H1 (cell line): ENCODE data around the gene CD68. TPM values are rescaled to one million over a fixed set of nuclear protein-coding genes. Genes with fewer than 3 reads are reported as not detected.

ENCODE experiments used
- CTCF ChIA-PET: fragments of 300-600 bp; sonication (Branson Sonifier 250); formaldehyde crosslinking; loops from one replicate; lab custom pipeline; 2021; ENCODE audit not compliant: partially characterized antibody; lab: Charles Lee
- POLR2A ChIA-PET: fragments of 300-600 bp; sonication (Branson Sonifier 250); formaldehyde crosslinking; loops from one replicate; lab custom pipeline; 2021; ENCODE audit warnings: inconsistent platforms; ENCODE audit not compliant: partially characterized antibody; lab: Charles Lee
- DNase-seq, 2 experiments: peaks; one replicate each; pipeline versions ENCODE4 v3.0.0 to v3.0.0-alpha.2; 2010 to 2022; ENCODE audit warnings: low spot score in 2 of 2, low read depth in 1 of 2, mixed read lengths in 1 of 2
- FAIRE-seq: peaks from 2 replicates; lab custom pipeline; 2011; peaks lifted over from hg19 to GRCh38; lab: Jason Lieb, UNC
- H2AFZ ChIP-seq: 2 replicates; pipeline ENCODE4 v1.8.1; 2012; ENCODE audit warnings: low read length, inconsistent platforms
- H2AK5ac ChIP-seq: 2 replicates; pipeline ENCODE4 v1.6.1; 2013; ENCODE audit warnings: low read depth, low read length
- H2BK120ac ChIP-seq: replicated peaks from 2 replicates; pipeline ENCODE3; 2013; ENCODE audit warnings: low read depth, low read length, inconsistent platforms
- H2BK12ac ChIP-seq: 2 replicates; pipeline ENCODE4 v1.6.1; 2013; ENCODE audit warnings: low read depth, low read length
- H2BK15ac ChIP-seq: 2 replicates; pipeline ENCODE4 v1.6.1; 2013; ENCODE audit warnings: low read length
- H2BK20ac ChIP-seq: 2 replicates; pipeline ENCODE4 v1.6.1; 2013; ENCODE audit warnings: low read length
- H2BK5ac ChIP-seq: 2 replicates; pipeline ENCODE4 v1.6.1; 2013; ENCODE audit warnings: low read depth, low read length
- H3K14ac ChIP-seq: 2 replicates; pipeline ENCODE4 v1.6.1; 2013; ENCODE audit warnings: inconsistent platforms; ENCODE audit not compliant: insufficient read length
- H3K18ac ChIP-seq: 2 replicates; pipeline ENCODE4 v1.6.1; 2013; ENCODE audit warnings: low read length; ENCODE audit errors: extremely low read depth
- H3K23ac ChIP-seq: 2 replicates; pipeline ENCODE4 v1.6.1; 2013; ENCODE audit warnings: inconsistent platforms; ENCODE audit not compliant: insufficient read length
- H3K23me2 ChIP-seq: 2 replicates; pipeline ENCODE4 v1.6.1; 2013; ENCODE audit warnings: low read depth, low read length
- H3K27ac ChIP-seq: 2 replicates; pipeline ENCODE4 v1.6.1; 2011; ENCODE audit warnings: low read depth, low read length, inconsistent platforms
- H3K27me3 ChIP-seq, 4 experiments: replicated peaks in 1 of 4; 1 replicate in 1 of 4; 2 replicates in 3 of 4; pipeline versions ENCODE4 v1.6.1 to v1.8.1; 2011 to 2013; ENCODE audit warnings: low read length in 3 of 4, mild to moderate bottlenecking in 3 of 4, inconsistent platforms in 2 of 4, mixed read lengths in 2 of 4, moderate library complexity in 1 of 4; ENCODE audit not compliant: control insufficient read depth in 3 of 4, insufficient read depth in 3 of 4; ENCODE audit errors: extremely low read depth in 1 of 4
- H3K36me3 ChIP-seq, 4 experiments: 2 replicates each; pipeline versions ENCODE4 v1.6.1 to v1.8.1; 2011 to 2013; ENCODE audit warnings: mild to moderate bottlenecking in 4 of 4, low read length in 3 of 4, moderate library complexity in 2 of 4, control low read depth in 1 of 4, inconsistent platforms in 1 of 4; ENCODE audit not compliant: insufficient read depth in 4 of 4, control insufficient read depth in 2 of 4
- H3K4ac ChIP-seq: replicated peaks from 2 replicates; pipeline ENCODE3; 2013; ENCODE audit warnings: low read length, low read depth, mixed read lengths, inconsistent platforms; ENCODE audit not compliant: insufficient read length
- H3K4me1 ChIP-seq, 4 experiments: replicated peaks in 1 of 4; 1 replicate in 1 of 4; 2 replicates in 3 of 4; pipeline versions ENCODE4 v1.6.1 to v1.8.1; 2011 to 2013; ENCODE audit warnings: low read length in 3 of 4, inconsistent platforms in 2 of 4, mixed read lengths in 1 of 4; ENCODE audit not compliant: insufficient read depth in 4 of 4, control insufficient read depth in 3 of 4
- H3K4me2 ChIP-seq, 2 experiments: 2 replicates each; pipeline versions ENCODE4 v1.6.1 to v1.8.1; 2011 to 2013; ENCODE audit warnings: low read depth in 2 of 2, low read length in 2 of 2, control low read depth in 1 of 2, inconsistent platforms in 1 of 2, mild to moderate bottlenecking in 1 of 2; ENCODE audit not compliant: insufficient read depth in 1 of 2
- H3K4me3 ChIP-seq, 4 experiments: fragments of 200-600, 300-600 bp in 1 of 4; sonication (generic), shearing (Covaris generic), sonication (Bioruptor Twin) in 1 of 4; 2 replicates each; pipeline versions ENCODE4 v1.5.1 to v1.8.1; 2011 to 2016; ENCODE audit warnings: low read length in 4 of 4, low read depth in 3 of 4, control low read depth in 2 of 4, inconsistent platforms in 2 of 4, mild to moderate bottlenecking in 2 of 4, mixed read lengths in 1 of 4, moderate library complexity in 1 of 4; ENCODE audit not compliant: insufficient read depth in 2 of 4; ENCODE audit errors: extremely low read depth in 1 of 4
- H3K56ac ChIP-seq: replicated peaks from 2 replicates; pipeline ENCODE3; 2013; ENCODE audit warnings: low read depth, mild to moderate bottlenecking, mixed read lengths, low read length, inconsistent platforms; ENCODE audit not compliant: insufficient read length
- H3K79me1 ChIP-seq: 2 replicates; pipeline ENCODE4 v1.6.1; 2013; ENCODE audit warnings: low read depth, low read length, control low read depth
- H3K79me2 ChIP-seq, 2 experiments: 2 replicates each; pipeline versions ENCODE4 v1.6.1 to v1.8.1; 2012 to 2013; ENCODE audit warnings: low read length in 2 of 2, mild to moderate bottlenecking in 2 of 2, inconsistent platforms in 1 of 2; ENCODE audit not compliant: insufficient read depth in 2 of 2, control insufficient read depth in 1 of 2
- H3K9ac ChIP-seq, 4 experiments: replicated peaks in 1 of 4; 1 replicate in 1 of 4; 2 replicates in 3 of 4; pipeline versions ENCODE4 v1.6.1 to v1.8.1; 2011 to 2013; ENCODE audit warnings: low read depth in 3 of 4, low read length in 3 of 4, control low read depth in 2 of 4, mild to moderate bottlenecking in 2 of 4, moderate library complexity in 2 of 4, inconsistent platforms in 1 of 4; ENCODE audit errors: extremely low read depth in 1 of 4
- H3K9me3 ChIP-seq, 2 experiments: 2 replicates each; pipeline versions ENCODE4 v1.6.1 to v1.8.1; 2012 to 2013; ENCODE audit warnings: mild to moderate bottlenecking in 2 of 2, moderate library complexity in 2 of 2, control low read depth in 1 of 2, inconsistent platforms in 1 of 2, low read depth in 1 of 2, low read length in 1 of 2, mixed read lengths in 1 of 2; ENCODE audit not compliant: insufficient read depth in 2 of 2
- H4K20me1 ChIP-seq, 2 experiments: replicated peaks in 1 of 2; 2 replicates each; pipeline versions ENCODE3 to v1.8.1; 2011 to 2013; ENCODE audit warnings: inconsistent platforms in 2 of 2, low read length in 2 of 2, mild to moderate bottlenecking in 1 of 2; ENCODE audit not compliant: insufficient read depth in 2 of 2, control insufficient read depth in 1 of 2
- H4K5ac ChIP-seq: 2 replicates; pipeline ENCODE4 v1.6.1; 2013; ENCODE audit warnings: low read length, low read depth, mixed read lengths, inconsistent platforms; ENCODE audit not compliant: insufficient read length
- H4K8ac ChIP-seq: 2 replicates; pipeline ENCODE4 v1.8.0; 2013; ENCODE audit warnings: mild to moderate bottlenecking, moderate library complexity, low read length, inconsistent platforms; ENCODE audit not compliant: insufficient read depth; ENCODE audit errors: extremely low read depth
- H4K91ac ChIP-seq: replicated peaks from 2 replicates; pipeline ENCODE3; 2013; ENCODE audit warnings: low read length, mixed read lengths, inconsistent platforms; ENCODE audit not compliant: insufficient read length
- CHD2 ChIP-seq: IDR thresholded peaks from 2 replicates; pipeline ENCODE4 v1.6.1; 2012; ENCODE audit warnings: low read length, improper control_type of control experiment
- CTCF ChIP-seq, 3 experiments: IDR thresholded peaks; 1 replicate in 2 of 3; 2 replicates in 1 of 3; pipeline versions ENCODE4 v1.5.1 to v1.6.1; 2011; ENCODE audit warnings: low read length in 3 of 3, mild to moderate bottlenecking in 3 of 3, inconsistent platforms in 2 of 3, low read depth in 1 of 3, moderate library complexity in 1 of 3; ENCODE audit not compliant: insufficient read depth in 1 of 3; ENCODE audit errors: control extremely low read depth in 1 of 3
- E2F6 ChIP-seq: IDR thresholded peaks from 2 replicates; pipeline ENCODE4 v1.6.1; 2012; ENCODE audit warnings: inconsistent platforms
- EGR1 ChIP-seq: IDR thresholded peaks from 2 replicates; pipeline ENCODE4 v1.6.1; 2011; ENCODE audit warnings: low read depth, low read length, borderline replicate concordance
- EP300 ChIP-seq, 2 experiments: IDR thresholded peaks; 1 replicate in 1 of 2; 2 replicates in 1 of 2; pipeline ENCODE4 v1.6.1; 2011 to 2012; ENCODE audit warnings: low read depth in 2 of 2, low read length in 2 of 2, mild to moderate bottlenecking in 2 of 2, borderline replicate concordance in 1 of 2, inconsistent platforms in 1 of 2, moderate library complexity in 1 of 2
- GTF2F1 ChIP-seq: IDR thresholded peaks from 2 replicates; pipeline ENCODE4 v1.6.1; 2012; ENCODE audit warnings: low read depth, low read length, improper control_type of control experiment, borderline replicate concordance
- PHF8 ChIP-seq: fragments of 200-600 bp; sonication (generic); conservative IDR thresholded peaks from 2 replicates; pipeline ENCODE4 v1.7.1; 2012; ENCODE audit warnings: low read depth, mild to moderate bottlenecking, inconsistent platforms, low read length, moderate library complexity
- SAP30 ChIP-seq: fragments of 300-600 bp; sonication (generic); IDR thresholded peaks from 2 replicates; pipeline ENCODE4 v1.7.1; 2012; ENCODE audit warnings: low read length, moderate library complexity, mild to moderate bottlenecking, inconsistent platforms; ENCODE audit not compliant: insufficient read depth, insufficient replicate concordance
- SIRT6 ChIP-seq: IDR thresholded peaks from one replicate; pipeline ENCODE4 v1.7.1; 2012; ENCODE audit warnings: low read length, inconsistent platforms
- TCF12 ChIP-seq: IDR thresholded peaks from 2 replicates; pipeline ENCODE4 v1.6.1; 2011; ENCODE audit warnings: low read depth, mild to moderate bottlenecking, low read length
- YY1 ChIP-seq: IDR thresholded peaks from 2 replicates; pipeline ENCODE4 v1.6.1; 2011; ENCODE audit warnings: low read depth, mild to moderate bottlenecking, low read length
- WGBS, 2 experiments: shearing (Covaris generic) in 1 of 2; methylation state at CpG; one replicate each; pipeline versions ENCODE4 v1.1.6 to v1.1.7; 2013 to 2015; ENCODE audit warnings: low lambda C conversion rate in 2 of 2, mixed read lengths in 2 of 2, inconsistent platforms in 1 of 2, low coverage in 1 of 2, missing lambda C conversion rate in 1 of 2; ENCODE audit not compliant: insufficient replicate concordance in 2 of 2, insufficient coverage in 1 of 2, insufficient read length in 1 of 2; ENCODE audit errors: extremely low coverage in 1 of 2, missing lambda C conversion rate in 1 of 2; 5-methylcytosine and 5-hydroxymethylcytosine counted together
- polyA plus RNA-seq, 7 experiments: library from polyadenylated mRNA; depleted of rRNA in 3 of 7; stranded (reverse) in 5 of 7; unstranded in 2 of 7; fragments of >200 nt in 5 of 7; fragments of 200-250 nt in 2 of 7; gene quantifications; 1 replicate in 5 of 7; 2 replicates in 1 of 7; 4 replicates in 1 of 7; pipeline versions ENCODE4 v1.2.1 to v1.2.3, GENCODE V29; 2011 to 2013; ENCODE audit warnings: missing spikeins in 2 of 7, mixed read lengths in 2 of 7
- total RNA-seq: library from RNA; stranded (reverse); fragmentation: NEBNext Ultra II Directional; extraction: Animal tissue kit (Norgen Biotek cat#: 25700); gene quantifications from 2 replicates; pipeline ENCODE4 v1.2.1, GENCODE V29; 2021

The CD68 gene
- total and polyA plus RNA-seq, 2 of the 8 experiments (the other 6 are each of a cell fraction or from before 2014, with no cell fraction given) = 0.18 TPM; not detected in 1

GRCh38 chr17:7620835-7621234, 41.4 kb downstream of the CD68 start:
- H4K8ac ChIP-seq = no peak overlapping the region
- FAIRE-seq (no peak), DNase-seq (no peak)
- H3K14ac ChIP-seq = no peak overlapping the region
- no peak overlapping the region for H2BK12ac ChIP-seq
- H4K20me1 ChIP-seq = no peaks in the 10 kb centered on the region
- H3K27me3 ChIP-seq = no peaks in the 10 kb centered on the region
- H2BK120ac ChIP-seq = no peak overlapping the region
- POLR2A ChIA-PET = interaction anchor here (0.9 to 79.4 kb wide), 3 partner anchors 17 to 46 kb away, joined by 3 to 2272 read pairs (median 3); partner anchors contain the start of genes ATP1B2, CD68, TP53 and WRAP53
- H3K23me2 ChIP-seq = no peaks in the 10 kb centered on the region
- H3K4ac ChIP-seq = no peak overlapping the region
- no peak overlapping the region for H3K9ac ChIP-seq
- H3K4me1 ChIP-seq = no peaks in the 10 kb centered on the region
- H3K36me3 ChIP-seq = peaks cover 0 to 1% (median 0%) of the 10 kb centered on the region in 4 experiments; a peak in 1 of 8 replicates
- WGBS, 2 experiments = 89% methylated on average over 8 of the region's 8 CpGs; no CpG with 5 or more reads in 1 of the 2 experiments
- H2BK20ac ChIP-seq = no peak overlapping the region
- no peak overlapping the region for H3K18ac ChIP-seq
- no peak overlapping the region for H3K4me2 ChIP-seq
- no peaks in the 10 kb centered on the region for H3K9me3 ChIP-seq
- H3K79me2 ChIP-seq = no peaks in the 10 kb centered on the region
- H2AFZ ChIP-seq = no peak overlapping the region
- CTCF ChIA-PET = interaction anchor here (0.6 to 13.4 kb wide), 3 partner anchors 12 to 473 kb away, joined by 3 to 92 read pairs (median 3); partner anchors contain the start of genes SHBG and WRAP53
- no peak overlapping the region for H3K27ac ChIP-seq
- H4K91ac ChIP-seq = no peak overlapping the region
- no peaks in the 10 kb centered on the region for H3K79me1 ChIP-seq
- H3K23ac ChIP-seq = no peak overlapping the region
- no peak overlapping the region for H3K4me3 ChIP-seq
- no peak overlapping the region for H3K56ac ChIP-seq
- H4K5ac ChIP-seq = no peak overlapping the region
- no peak overlapping the region for H2BK5ac ChIP-seq
- no peak overlapping the region for H2AK5ac ChIP-seq
- H2BK15ac ChIP-seq = no peak overlapping the region
- TF ChIP-seq CTCF (IDR thresholded peaks at IDR 0.05; ENCODE audit: control extremely low read depth in 1 of 3, insufficient read depth in 1 of 3, low read depth in 1 of 3, low read length in 3 of 3) (no peak), EGR1 (no peak), TCF12 (no peak), YY1 (no peak), CHD2 (no peak), SAP30 (no peak), E2F6 (no peak), GTF2F1 (no peak), EP300 (IDR thresholded peaks at IDR 0.05; ENCODE audit: borderline replicate concordance in 1 of 2, low read depth in 2 of 2, low read length in 2 of 2) (no peak), PHF8 (no peak), SIRT6 (no peak)
